ENCODE data around the gene PAXX.
"Not testable (repeated sequence)": the region's sequence is repeated elsewhere in the genome, so short reads cannot be mapped to it uniquely, and the experiment has no call there.

Gene PAXX

DNA sequence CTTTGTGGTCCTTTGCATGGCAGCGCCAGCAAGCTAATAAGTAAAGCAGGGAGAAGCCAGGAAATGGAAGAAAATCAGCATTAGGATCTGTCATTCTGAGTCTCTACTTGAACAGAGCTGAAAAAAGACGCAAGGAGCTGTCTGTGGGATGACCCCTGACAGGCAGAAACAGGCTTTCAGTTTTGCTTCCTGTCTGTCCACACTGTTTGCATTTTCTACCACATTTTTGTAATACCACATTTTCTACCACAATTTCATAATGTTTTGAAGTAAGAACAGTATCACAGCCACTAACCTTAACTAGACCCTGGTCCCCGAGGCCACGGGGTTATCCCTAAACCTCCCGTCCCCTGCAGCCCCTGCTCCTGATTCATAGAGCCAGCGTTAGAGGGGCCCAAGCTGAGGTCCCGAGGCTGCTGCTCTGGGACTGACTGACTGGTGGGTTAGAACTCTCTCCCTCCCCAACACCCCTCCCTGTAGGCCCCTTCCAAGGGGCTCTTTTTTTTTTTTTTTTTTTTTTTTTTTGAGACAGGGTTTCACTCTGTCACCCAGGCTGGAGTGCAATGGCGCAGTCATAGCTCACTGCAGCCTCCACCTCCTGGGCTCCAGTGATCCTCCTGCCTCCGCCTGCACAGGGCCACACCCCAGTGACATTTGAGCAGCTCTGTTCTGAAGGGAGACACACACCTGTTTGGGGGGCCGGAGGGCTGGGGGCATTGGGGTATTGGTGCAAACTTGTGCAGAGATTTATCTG lies 8.1 kb downstream of the PAXX start:
- DNase-seq (ENCODE audit: low read depth in 2 of 3, low spot score in 2 of 3): no peak

DNA sequence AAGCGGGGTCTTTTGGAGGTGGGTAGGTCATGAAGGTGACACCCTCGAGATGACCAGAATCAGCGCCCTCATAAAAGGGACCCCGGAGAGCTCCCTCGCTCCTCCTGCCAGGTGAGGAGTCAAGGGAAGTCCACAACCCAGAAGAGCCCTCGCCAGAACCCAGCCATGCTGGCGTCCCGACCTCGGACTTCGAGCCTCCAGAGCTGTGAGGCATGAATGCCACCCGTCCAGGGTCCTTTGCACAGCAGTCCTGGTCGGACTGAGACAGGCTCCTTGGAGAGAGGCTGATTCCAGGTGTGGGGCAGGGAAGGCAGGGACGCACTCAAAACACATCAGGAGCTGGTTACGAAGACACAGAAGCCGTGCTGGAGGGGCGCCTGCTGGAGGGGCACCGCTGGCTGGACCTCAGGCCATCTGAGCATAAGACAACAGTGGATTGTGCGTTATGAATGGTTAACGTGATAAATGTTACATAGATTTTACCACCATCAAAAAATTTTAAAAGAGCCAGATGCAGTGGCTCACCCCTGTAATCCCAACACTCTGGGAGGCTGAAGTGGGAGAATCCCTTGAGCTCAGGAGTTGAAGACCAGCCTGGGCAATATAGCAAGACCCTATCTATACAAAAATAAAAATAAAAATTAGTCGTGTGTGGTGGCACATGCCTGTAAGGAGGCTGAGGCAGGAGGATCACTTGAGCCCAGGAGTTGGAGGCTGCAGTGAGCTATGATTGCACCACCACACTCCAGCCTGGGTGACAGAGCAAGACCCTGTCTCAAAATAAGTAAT lies 9.8 kb downstream of the PAXX start:
- no peak for DNase-seq (ENCODE audit: low read depth in 2 of 3, low spot score in 2 of 3)

DNA sequence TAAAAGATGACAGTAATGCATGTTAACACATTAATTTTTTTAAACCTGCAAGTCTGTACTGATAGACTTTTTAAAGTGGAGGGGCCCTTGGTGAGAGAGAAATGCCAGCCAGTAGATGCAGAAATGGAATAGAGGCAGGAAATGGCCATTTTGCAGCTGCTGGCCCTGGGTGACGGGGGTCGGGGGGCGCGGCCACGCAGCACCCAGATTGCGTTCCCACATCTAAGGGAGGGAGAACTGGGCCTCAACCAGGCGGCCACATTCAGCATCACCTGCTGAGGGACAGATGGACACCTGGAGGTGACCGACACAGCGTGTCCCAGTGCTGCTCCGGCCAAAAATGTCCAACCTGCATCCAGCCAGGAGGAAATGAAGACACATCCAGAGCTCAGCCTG lies 10.4 kb downstream of the PAXX start:
- DNase-seq (ENCODE audit: low read depth in 2 of 3, low spot score in 2 of 3): no peak

DNA sequence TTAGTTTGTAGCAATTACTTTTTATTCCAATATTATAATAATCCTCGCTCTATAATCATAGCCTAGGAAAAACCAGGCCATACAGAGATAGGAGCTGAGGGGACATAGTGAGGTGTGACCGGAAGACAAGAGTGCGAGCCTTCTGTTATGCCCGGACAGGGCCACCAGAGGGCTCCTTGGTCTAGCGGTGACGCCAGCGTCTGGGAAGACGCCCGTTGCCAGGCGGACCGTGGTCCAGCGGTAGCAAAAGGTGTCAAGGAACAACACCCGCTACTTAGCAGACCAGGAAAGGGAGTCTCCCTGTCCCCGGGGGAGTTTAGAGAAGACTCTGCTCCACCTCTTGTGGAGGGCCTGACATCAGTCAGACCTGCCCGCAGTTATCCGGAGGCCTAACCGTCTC lies 12.1 kb downstream of the PAXX start:
- DNase-seq (ENCODE audit: low read depth in 2 of 3, low spot score in 2 of 3): not testable (repeated sequence)

DNA sequence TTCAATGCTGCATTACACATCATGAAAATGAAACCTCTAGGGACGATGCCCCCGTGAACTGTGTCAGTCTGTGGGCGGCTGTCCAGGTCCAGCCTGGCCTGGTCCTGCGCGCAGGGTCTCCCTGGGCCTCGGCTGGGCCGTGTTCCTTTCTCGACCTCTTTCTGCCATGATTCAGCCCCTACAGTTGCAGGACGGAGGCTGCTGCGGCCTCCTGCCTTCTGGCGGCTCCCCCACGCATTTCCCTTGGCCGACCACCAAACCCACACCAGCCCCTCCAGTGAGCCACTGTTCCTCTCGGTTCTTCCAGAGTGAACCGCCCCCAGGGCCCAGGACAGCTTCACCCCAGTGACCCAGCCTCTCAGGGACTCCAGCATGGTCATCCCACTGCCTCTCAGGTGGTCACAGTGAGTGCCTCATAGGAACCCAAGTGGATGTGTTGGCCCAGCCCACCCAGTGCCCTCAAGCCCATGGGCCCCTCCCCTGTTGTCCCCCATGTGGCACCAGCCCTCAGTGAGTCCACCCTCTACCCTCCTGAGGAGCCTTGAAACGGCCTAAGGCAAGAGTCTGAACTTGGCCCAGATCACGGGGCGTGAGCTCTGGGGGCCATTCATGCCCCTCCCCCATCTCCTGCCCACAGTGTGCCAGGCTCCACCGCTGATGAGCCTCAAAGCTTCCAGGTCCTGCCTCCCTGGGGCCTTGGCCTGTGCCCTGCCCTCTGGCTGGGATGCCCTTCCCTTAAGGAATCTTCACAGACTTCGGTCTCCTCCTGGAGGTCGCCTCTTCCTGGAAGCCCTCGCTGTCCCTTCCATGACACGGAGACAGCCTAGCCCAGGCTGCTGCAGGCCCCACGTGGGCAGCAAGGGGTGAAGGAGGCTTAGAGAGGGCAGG lies 14.1 kb downstream of the PAXX start:
- no peak for DNase-seq (ENCODE audit: low read depth in 2 of 3, low spot score in 2 of 3)

DNA sequence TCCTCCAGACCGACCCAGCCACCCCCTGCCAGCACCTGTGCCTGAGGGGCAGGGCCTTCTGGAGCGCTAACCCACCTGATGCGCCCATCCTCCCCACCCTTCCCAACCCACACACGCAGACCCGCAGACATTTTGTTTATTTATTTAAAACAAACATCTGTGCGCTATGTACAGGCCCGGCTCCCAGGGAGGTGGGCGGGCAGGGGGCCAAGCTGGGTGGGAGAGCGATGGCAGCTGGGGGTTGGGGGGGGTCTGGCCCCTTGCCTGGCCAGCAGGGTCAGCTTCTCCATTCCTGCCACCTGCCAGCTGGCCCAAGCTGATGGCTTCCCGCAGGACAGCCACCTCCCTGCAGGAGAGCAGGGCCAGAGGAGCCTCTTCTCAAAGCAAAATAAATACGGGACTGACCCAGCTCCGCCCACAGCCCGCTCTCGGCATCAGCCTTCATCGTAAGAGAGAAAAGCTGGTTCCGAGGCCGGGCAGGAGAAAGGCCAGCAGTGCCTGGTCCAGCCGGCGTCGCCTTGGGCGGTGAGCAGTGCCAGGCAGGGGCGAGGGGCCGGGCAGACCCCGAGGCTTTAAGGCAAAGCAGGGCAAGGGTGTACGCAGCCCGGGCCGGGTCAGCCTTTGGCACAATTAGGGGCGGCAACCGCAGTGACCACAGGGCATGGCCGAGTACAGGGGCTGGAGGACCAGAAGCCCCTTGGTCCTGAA lies 15.0 kb downstream of the PAXX start:
- DNase-seq (ENCODE audit: low read depth in 2 of 3, low spot score in 2 of 3): no peak

DNA sequence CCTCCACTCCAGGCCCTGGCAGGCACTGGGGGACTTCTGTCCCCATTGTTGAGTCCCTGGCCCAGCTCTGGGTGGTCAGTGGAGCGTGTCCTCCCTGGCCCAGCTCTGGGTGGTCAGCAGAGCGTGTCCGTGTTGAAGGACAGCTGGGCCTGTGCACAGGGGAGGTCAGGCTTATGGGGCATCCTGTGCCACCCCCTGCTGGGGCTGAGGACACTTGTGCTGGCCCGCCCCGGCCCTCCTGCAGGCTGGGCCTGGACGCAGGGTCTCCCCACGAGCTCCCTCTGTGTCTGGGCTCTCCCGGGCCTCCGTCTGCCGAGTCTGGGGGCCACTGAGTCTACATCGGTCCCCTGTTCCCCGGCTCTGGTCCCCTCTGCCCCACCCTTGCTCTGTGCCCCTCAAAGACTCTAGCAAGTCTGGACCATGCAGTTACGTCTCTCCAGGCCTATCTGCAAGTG lies 15.6 kb downstream of the PAXX start:
- no peak for DNase-seq (ENCODE audit: low read depth in 2 of 3, low spot score in 2 of 3)

DNA sequence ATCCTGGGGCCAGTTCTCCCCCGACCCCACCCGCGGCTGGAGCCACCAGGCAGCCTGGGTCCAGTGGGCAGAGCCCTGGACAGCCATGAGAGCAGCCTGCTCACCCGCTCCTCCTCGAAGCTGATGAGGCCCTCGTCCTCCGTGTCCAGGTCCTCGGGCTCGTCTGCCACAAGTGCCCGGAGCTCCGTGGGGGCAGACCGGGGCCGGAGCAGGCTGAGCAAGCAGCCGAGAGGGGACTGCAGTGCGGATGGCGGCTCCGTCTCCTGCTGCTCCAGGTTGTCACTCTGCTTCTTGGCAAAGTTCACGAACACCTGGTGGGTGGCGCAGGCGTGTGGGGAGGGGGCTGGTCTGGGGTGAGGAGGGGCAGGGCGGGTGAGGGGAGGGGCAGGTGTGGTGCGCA lies 16.1 kb downstream of the PAXX start:
- DNase-seq (ENCODE audit: low read depth in 2 of 3, low spot score in 2 of 3): no peak

DNA sequence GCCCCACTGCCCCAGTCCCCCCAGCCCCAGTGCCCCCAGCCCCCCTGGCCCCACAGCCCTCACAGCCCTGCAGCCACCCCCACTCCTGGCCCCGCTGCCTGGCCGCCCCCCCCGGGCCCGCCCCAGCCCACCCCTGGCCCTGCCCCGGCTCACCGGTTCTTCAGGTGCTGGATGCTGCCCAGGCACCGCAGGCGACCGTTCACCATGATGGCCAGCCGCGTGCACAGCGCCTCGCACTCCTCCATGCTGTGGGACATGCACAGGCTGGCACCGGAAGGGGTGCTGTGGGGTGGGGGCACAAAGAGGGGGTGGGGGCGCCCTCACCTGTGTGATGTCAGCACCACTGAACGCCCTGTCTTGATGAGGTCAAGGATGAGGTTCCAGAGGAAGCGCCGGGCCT lies 17.0 kb downstream of the PAXX start:
- no peak for DNase-seq (ENCODE audit: low read depth in 2 of 3, low spot score in 2 of 3)

DNA sequence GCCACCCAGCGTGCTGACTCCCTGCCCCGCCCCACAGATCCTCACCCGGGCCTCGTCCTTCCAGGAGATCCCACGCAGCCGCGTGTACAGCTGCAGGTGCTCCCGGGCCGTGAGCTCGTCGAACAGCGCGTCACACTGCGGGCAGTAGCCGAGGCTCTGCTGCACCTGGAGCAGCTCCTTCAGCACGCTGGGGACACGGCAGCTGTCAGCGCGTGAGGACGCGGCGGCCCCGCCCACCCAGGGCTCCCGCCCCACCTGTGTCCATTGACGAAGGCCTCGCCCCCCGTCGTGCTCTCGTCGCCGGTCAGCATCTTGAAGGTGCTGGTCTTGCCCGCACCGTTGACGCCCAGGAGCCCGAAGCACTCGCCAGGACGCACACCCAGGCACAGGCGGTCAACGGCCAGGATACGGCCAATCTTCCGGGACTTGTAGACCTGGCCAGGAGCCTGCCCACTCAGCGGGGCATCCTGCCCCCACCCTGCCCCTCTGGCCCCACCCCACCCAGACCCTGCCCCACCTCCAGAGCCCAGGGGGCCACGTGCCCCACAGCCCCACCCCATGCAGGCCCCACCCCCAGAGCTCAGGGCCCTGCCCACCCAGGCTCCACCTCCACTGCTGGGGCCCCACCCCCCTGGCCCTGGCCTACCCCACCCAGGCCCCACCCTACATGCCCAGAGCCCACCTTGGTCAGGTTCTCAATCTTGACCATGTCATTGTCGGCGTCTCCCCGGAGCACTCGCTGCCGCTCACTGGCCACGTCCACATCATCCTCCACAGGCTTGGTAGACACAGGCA lies 17.9 kb downstream of the PAXX start:
- no peak for DNase-seq (ENCODE audit: low read depth in 2 of 3, low spot score in 2 of 3)

DNA sequence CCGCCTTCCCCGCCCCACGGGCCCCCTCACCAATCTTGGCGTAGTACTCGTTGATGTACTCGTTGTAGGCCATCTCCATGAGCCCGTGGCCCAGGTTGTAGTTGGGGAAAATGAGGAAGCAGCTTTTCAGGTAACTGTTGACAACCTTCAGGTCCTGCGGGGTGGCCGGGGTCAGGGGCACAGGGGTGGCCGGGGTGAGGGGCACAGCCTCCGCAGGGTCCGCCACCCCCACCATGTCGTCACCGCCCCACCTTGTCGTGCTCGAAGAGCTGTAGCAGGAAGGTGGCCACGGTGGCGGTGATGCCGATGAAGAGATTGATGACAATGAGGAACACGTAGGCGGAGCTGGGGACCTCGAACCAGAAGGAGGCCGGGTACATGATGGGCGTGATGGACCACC lies 18.9 kb downstream of the PAXX start:
- DNase-seq (ENCODE audit: low read depth in 2 of 3, low spot score in 2 of 3): no peak

DNA sequence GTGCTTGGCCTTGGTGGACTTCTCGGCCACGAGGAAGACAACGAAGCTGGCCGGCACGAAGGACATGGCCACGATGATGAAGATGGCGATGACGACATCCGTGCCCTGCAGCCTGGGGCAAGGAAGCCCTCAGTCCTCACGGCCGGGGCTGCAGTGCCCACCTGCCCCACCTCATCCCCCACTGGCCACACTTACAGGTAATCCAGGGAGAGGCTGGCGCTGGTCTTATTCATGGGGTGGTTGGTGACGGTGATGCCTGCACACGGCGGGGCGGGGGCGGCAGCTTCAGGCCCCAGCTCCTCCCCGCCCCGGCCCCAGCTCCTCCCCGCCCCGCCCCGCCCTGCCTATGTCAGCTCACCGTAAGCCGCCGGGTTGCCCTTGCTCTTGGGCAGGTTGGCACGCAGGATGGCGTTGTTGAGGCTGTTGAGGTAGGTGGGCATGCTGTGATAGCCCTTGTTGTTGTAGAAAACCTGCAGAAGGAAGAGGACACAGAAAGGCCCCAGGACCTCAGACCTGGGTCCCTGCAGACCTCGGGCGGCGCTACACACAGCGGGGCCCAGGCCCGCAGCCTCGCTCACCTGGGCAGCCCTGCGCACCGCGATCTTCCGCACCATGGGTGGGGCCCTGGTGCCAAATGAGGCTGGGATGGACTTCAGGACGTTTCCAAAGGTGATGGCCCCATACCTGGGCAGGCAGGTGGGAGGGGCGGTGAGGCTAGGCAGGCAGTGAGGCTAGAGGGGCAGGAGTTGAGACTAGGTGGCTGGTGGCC lies 19.9 kb downstream of the PAXX start:
- no peak for DNase-seq (ENCODE audit: low read depth in 2 of 3, low spot score in 2 of 3)

DNA sequence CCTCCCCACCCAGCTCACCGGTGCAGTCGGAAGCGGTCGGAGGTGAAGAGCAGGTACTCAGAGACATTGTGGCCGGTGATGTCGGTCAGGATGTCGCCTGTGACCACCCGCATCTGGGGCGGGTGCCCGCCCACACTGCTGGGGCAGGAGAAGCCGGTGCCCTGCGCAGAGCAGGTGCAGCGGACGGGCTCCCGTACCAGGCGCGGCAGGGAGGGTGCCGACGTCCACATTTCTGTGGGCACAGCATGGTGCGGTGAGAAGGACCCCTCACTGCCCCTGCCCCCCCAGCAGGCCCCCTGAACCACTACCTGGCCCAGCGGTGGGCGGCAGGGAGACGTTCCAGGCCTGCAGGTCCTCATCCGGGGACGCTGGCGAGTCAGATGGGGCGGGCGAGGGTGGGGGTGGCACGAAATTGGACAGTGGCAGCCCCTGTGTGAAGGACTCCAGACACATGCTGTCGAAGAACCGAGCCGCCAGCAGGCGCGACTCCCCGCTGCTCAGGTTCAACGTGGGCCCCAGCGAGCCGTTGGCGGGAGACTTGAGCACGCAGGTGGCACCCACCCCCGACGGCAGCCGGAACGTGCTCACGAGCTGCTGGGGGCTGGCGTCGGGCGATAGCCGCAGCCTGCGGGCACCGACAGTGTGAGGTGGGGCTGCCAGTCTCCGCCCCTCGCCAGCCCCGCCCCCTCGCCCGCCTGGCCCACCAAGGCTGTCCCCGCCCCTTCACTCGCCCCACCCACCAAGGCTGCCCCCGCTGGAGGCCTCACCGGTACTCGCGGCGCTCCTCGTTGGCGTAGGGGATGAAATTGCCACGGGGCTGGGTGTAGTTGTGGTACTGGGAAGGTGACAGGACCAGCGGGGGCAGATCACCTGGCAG lies 20.7 kb downstream of the PAXX start:
- DNase-seq (ENCODE audit: low read depth in 2 of 3, low spot score in 2 of 3): no peak

DNA sequence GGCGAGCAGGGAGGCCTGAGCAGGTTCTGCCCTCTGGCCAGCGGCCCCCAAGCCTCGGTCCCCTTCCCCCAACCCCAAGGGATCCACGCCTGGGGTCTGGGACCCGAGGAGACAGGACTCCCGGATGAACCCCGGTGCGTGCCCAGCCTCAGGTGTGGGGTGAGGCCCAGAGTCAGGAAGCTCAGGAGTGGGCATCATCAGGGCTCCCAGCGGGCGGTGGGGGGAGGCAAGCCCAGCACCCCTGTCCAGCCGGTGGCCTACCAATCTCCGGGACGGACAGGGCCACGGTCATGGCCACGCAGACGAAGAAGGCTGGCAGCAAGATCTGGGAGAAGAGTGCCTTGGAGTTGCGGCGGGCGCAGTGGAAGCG lies 21.3 kb downstream of the PAXX start:
- DNase-seq (ENCODE audit: low read depth in 2 of 3, low spot score in 2 of 3): no peak

DNA sequence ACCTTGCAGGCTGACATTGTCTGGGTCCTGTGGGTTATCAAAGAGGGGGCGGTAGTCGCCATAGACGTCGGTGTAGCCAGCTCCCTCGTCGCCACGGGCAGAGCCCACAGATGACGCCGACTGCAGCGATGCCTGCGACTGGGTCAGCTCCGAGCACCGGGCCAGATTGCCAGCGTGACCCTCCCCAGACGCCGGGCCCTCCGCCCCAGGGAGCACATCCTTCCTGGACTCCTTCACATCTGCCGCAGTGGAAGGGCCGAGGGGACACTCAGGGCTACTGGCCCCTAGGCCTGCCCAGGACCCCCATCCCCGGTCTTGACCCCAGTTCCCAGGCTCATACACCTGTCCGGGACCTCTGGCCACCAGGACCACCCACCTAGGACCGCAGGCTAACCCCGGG lies 21.9 kb downstream of the PAXX start:
- no peak for DNase-seq (ENCODE audit: low read depth in 2 of 3, low spot score in 2 of 3)

DNA sequence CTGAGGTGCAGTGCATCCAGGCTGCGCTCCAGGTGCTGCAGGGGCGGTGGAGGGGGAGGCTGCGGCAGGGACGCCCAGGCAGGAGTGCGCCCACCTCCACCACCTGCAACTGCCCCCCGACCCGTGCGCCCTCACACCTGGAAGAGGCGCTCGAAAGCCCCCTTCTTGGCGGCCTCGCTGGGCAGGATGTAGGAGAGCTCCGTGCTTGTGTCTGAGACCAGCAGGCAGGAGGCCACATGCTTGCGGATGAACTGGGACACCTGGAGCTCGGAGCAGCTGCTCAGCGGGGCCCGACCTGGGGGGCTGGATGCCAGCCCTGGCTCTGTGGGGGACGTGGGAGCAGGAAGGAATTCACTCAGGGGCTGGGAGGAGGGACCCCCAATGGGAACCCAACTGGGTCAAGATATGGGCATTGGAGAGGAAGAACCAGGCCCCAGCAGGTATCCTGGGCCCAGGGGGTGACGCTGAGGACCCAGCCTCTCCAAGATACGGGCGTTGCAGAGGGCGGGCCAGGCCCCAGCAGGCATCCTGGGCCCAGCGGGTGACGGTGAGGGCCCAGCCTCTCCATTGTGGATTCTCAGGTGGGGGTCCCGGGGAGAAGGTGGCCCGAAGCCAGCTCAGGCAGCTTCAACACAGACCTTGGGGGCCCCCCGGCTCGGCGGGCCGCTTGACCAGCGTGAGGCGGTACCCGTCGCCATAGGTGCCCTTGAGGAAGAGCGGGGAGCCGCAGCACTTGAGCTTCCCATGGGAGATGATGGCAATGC lies 22.7 kb downstream of the PAXX start:
- no peak for DNase-seq (ENCODE audit: low read depth in 2 of 3, low spot score in 2 of 3)

DNA sequence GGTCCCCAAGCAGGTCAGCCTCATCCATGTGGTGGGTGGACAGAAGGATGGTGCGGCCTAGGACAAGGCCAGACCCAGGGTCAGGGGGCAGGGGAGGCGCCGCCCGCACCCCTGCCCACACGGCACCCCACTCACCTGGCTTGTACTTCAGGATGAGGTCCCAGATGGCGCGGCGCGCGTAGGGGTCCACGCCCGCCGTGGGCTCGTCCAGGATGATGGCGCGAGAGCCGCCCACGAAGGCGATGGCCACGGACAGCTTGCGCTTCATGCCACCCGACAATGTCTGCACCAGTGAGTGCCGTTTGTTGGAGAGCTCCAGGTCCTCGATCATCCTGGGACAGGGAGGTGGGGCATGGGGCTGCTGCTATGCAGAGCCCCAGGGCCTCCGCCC lies 23.3 kb downstream of the PAXX start:
- DNase-seq (ENCODE audit: low read depth in 2 of 3, low spot score in 2 of 3): no peak

DNA sequence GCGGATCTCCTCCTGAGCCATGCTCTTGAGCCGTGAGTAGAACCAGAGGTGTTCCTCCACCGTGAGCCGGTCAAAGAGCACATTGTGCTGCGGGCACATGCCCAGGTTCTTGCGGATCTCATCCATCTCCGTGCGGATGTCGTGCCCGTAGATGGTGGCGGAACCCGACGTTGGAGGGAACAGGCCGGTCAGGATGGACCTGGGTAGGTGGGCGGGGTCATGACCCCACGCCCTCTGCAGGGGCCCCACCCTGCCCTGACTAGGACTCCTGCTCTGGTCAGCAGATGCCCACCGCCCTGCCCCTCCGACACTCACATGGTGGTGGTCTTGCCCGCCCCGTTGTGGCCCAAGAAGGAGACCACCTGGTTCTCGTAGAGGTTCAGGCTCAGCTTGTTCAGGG lies 23.8 kb downstream of the PAXX start:
- DNase-seq (ENCODE audit: low read depth in 2 of 3, low spot score in 2 of 3): no peak
